GM10248 (cell line): Measurements from ENCODE around the gene FANCC.

Source experiments
- CTCF ChIA-PET: fragments of 300-600 bp; sonication (Branson Sonifier 250); formaldehyde crosslinking; extraction: SDS; loops from one replicate; lab custom pipeline; 2021; ENCODE audit warnings: antibody characterized with exemption; lab: Yijun Ruan, JAX
- POLR2A ChIA-PET: fragments of 350-650 bp; sonication (Branson Sonifier 250); formaldehyde crosslinking; extraction: SDS; loops from one replicate; lab custom pipeline; 2020; ENCODE audit warnings: antibody characterized with exemption; lab: Yijun Ruan, JAX
- DNase-seq: peaks from one replicate; pipeline ENCODE4 v3.0.0; 2012; ENCODE audit errors: extremely low spot score
- TF ChIP-seq, protein P1 (sequence below): IDR thresholded peaks from 2 replicates; pipeline ENCODE4 v1.5.1; 2012; ENCODE audit warnings: mild to moderate bottlenecking, low read depth; ENCODE audit errors: extremely low read depth, missing control alignments, control extremely low read depth

FANCC gene

DNA sequence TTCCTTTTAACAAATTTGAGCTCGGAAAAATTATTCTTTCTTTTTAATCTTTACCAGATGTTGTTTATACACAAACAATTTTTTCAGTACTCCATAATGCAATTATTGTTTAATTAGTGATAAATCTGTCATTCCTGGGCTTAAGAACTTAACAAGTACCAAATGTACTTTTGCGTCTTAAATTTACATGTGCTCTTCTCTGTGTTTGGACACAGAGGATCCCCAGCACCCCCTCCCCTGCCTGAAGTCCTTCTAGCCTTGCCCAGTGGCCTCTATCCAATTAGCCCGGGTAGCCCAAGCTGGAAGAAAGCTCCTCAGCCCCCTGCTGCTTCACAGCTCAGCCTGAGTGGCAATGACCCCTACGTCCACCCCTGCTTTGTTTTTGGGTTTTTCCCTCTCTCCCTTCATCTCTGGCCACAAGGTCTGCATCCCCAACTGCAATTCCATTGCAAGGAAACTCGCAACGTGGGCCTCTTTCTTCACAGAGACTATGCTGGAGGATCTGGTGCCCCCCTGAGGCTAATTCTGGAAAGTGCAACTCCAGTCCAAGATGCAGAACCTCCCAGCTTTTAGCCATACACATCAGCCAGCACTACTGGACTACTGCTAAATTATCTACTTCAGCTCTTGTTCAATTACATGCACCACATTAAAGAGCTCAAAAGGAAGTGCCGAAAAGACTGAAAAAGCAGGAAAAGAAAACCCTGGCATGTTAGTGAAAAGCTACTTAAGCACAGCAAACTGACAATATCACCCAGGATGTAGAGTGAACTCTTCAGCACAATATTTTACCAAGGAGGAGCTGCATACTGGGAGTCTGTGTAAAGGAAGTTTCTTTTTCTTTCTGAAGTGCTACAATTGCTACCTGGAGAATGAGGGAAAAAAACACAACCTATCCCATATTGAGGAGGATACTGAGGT is 186.2 kb downstream of the FANCC start:
- DNase-seq, result peak; percentile 73
- ChIA-PET CTCF (interaction anchor here (0.7 to 11.0 kb wide), 51 partner anchors 8 to 514 kb away, joined by 3 to 282 read pairs (median 4); partner anchors contain the start of gene AOPEP), POLR2A (no interaction called here)
- TF ChIP-seq, protein P1, sequence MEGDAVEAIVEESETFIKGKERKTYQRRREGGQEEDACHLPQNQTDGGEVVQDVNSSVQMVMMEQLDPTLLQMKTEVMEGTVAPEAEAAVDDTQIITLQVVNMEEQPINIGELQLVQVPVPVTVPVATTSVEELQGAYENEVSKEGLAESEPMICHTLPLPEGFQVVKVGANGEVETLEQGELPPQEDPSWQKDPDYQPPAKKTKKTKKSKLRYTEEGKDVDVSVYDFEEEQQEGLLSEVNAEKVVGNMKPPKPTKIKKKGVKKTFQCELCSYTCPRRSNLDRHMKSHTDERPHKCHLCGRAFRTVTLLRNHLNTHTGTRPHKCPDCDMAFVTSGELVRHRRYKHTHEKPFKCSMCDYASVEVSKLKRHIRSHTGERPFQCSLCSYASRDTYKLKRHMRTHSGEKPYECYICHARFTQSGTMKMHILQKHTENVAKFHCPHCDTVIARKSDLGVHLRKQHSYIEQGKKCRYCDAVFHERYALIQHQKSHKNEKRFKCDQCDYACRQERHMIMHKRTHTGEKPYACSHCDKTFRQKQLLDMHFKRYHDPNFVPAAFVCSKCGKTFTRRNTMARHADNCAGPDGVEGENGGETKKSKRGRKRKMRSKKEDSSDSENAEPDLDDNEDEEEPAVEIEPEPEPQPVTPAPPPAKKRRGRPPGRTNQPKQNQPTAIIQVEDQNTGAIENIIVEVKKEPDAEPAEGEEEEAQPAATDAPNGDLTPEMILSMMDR, result peak; percentile 75

DNA sequence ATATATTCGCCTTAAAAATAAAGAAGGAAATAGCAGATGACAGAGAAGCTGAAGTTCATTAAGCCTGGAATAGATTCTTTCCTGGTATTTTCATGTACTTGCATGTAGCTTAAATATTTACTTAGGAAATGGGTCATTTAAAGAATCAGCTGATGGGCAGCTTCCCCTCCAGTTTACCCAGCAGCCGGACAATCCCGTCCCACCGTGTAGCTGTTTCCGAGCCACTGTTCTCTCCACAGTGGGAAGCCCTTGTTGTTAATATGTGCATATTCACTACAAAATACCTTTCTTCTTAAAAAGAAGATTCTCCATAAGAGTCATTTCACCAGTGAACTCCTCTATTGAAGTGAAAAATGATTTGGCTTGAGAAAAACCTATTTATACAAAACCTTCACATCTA is 187.0 kb downstream of the FANCC start:
- ChIA-PET POLR2A (no interaction called here), CTCF (interaction anchor here (0.7 to 11.0 kb wide), 40 partner anchors 8 to 513 kb away, joined by 3 to 282 read pairs (median 5); no protein-coding TSS in a partner anchor)
- TF ChIP-seq, protein P1, result no peak
- no peak for DNase-seq

DNA sequence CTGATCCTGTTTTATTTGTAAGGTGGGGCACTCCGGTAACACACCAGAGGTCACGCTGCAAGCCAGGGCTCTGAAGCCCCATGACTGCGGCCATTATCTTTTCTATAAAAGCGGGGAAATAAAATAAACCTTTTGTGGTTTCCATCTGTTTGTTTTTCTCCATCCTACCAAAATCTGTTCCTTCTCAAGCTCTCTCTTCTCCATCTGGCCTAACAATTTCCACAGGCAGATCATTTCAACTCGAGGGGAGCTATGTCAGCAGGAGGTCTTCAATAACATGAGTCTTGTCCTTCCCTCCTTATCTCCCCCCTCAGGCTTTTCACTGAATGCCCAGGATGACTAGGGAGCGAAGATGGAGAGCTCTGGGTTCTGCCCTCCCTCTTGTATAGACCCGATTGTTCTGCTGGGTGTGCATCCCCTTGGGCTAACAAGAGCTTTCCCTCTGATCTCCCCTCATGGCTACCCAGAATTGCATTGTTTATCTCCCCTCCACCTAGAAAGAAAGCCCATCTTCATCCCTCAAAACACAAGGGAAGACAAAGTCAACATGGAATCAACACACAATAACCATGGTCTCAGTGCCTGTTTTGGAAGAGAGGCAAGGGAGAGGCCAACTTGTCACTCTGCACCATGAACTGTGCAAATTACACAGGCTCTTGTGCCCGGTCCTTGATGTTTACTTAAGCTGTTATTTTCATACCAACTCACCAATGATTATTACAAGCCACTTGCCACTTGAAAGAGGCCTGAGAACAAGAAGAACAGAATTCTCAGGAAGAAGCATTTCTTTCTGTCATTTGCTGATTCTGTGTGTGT is 187.8 kb downstream of the FANCC start:
- TF ChIP-seq, protein P1, result no peak
- CTCF ChIA-PET, result interaction anchor here (1.2 to 11.0 kb wide), 19 partner anchors 7 to 473 kb away, joined by 3 to 282 read pairs (median 6); no protein-coding TSS in a partner anchor
- POLR2A ChIA-PET, result no interaction called here
- DNase-seq, result no peak

DNA sequence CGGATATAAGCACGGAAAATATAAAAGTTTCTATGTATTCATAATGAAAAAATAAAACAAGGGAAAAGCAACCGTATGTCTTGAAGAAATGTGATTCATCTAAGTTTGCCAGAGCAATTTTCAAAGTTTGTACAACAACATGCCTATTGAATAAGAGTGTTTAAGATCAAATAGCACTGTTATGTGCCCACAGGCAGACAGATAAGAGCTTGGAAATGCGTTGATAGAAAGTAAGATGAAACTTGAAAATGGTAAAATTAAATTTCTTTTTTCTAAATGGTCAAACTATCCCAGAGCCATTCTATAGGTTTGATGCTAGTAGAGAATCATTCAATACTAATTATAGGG is 189.4 kb downstream of the FANCC start:
- TF ChIP-seq, protein P1, result no peak
- no peak for DNase-seq
- ChIA-PET POLR2A (no interaction called here), CTCF (interaction anchor here (0.6 to 11.0 kb wide), 48 partner anchors 10 to 499 kb away, joined by 3 to 282 read pairs (median 5); no protein-coding TSS in a partner anchor)

DNA sequence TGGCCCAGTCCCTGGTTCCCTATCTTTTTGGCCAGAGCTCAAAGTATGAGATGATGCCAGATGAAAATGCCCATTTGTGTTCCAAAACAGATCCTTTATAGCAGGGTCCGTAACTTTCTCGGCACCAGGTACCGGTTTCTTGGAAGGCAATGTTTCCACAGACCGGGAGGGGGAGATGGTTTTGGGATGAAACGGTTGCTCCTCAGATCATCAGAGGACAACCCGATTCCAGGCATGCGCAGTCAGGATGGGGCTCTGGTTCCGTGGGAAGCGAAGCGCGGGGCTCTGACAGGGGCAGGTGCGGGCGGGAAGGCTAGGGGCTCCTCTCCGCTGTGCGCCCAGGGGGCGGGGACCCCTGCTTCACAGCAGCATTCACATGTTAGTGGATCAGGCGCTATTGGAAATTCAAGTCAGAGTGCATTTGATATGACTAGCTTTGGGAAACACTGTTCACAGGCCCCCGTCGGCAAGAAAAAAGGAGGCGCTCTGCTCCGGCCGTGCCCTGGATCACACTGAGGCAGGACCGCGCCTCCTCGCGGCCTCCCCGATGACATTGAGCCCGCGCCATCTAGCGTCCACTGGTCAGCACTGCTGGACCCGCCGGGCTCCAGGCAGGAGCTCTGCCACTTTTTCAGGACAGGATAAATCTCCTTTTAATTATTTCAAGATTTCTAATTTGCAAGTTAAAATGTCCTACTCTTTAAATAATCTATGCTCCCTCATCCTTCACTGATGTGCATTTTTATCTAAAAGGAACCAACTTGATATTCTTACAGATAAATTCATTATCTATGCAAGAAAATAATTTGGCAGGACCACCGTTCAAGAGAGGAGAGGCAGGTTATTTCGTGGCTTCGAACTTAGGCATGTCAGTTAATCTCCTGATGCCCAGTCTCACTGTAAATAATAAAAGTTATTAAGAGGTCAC is 190.0 kb downstream of the FANCC start:
- POLR2A ChIA-PET, result no interaction called here
- TF ChIP-seq, protein P1, result peak; percentile 100
- peak; percentile 85 for DNase-seq
- CTCF ChIA-PET, result interaction anchor here (0.6 to 11.0 kb wide), 53 partner anchors 10 to 498 kb away, joined by 3 to 282 read pairs (median 5); no protein-coding TSS in a partner anchor

DNA sequence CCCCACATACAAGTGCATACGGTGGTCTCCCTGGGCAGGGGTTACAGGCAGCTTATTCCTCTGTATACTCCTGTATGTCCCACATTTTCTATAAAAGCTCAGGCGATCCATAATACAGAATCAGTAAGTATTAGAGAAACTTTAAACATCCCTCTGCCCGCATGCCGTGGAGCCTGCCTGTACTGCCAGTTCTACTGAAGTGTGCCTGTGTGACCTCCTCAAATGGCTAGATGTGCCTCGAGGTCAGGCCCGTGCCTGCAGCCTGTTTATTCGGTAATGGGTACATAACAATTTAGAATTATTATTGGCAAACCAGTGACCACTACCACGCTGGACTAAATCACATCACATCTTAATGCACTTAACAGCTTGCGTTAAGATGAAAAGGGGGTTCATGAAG is 190.8 kb downstream of the FANCC start:
- DNase-seq, result no peak
- TF ChIP-seq, protein P1, result no peak
- POLR2A ChIA-PET, result no interaction called here
- CTCF ChIA-PET, result interaction anchor here (0.7 to 11.0 kb wide), 20 partner anchors 9 to 459 kb away, joined by 3 to 282 read pairs (median 8); no protein-coding TSS in a partner anchor
